ENCODE data around the gene C10orf90. TPM values are rescaled to one million over a fixed set of nuclear protein-coding genes. Genes with fewer than 3 reads are reported as not detected.

C10orf90 gene
- total RNA-seq, 2 donors from 2014 or later, result 0.43 TPM; not detected in 1

DNA sequence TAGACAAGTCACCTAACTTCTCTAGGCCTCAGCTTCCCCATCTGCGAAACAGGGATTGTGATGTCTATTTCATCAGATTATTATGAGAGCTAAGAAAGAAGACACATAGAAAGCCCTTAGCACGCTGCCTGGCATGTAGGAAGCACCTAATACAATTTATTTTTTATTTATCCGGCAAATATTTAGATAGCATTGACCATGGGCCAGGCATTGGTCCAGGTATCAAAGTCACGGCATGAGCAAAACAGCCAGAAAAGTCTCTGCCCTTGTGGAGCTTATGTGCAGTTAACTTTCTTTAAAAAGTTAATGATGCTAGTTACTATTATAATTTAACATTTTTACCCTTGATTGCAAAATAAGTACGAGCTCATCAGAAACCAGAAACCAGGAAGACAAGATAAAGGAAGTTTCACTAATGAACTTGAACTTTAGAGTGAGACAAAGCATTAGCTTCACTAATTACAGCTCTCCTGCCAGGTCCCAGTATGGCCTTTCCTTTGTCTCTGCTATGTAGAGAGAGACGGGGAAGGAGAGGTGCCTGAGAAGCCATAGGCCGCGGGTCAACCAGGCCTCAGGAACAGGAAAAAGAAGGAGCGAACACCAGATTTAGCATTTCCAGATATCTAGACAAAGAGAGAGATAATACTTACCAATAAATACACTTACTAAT is 142.7 kb downstream of the C10orf90 start:
- TF ChIP-seq, protein P1, sequence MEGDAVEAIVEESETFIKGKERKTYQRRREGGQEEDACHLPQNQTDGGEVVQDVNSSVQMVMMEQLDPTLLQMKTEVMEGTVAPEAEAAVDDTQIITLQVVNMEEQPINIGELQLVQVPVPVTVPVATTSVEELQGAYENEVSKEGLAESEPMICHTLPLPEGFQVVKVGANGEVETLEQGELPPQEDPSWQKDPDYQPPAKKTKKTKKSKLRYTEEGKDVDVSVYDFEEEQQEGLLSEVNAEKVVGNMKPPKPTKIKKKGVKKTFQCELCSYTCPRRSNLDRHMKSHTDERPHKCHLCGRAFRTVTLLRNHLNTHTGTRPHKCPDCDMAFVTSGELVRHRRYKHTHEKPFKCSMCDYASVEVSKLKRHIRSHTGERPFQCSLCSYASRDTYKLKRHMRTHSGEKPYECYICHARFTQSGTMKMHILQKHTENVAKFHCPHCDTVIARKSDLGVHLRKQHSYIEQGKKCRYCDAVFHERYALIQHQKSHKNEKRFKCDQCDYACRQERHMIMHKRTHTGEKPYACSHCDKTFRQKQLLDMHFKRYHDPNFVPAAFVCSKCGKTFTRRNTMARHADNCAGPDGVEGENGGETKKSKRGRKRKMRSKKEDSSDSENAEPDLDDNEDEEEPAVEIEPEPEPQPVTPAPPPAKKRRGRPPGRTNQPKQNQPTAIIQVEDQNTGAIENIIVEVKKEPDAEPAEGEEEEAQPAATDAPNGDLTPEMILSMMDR (IDR thresholded peaks at IDR 0.05), result no peak
- no peaks in the 10 kb centered on the region for H3K36me3 ChIP-seq
- no peaks in the 10 kb centered on the region for H3K27me3 ChIP-seq
- H3K9me3 ChIP-seq, result no peaks in the 10 kb centered on the region
- no peak for DNase-seq (ENCODE audit: low spot score)
- no peak overlapping the region for H3K4me3 ChIP-seq
- no peaks in the 10 kb centered on the region for H3K4me1 ChIP-seq
- H3K27ac ChIP-seq, result no peak overlapping the region

DNA sequence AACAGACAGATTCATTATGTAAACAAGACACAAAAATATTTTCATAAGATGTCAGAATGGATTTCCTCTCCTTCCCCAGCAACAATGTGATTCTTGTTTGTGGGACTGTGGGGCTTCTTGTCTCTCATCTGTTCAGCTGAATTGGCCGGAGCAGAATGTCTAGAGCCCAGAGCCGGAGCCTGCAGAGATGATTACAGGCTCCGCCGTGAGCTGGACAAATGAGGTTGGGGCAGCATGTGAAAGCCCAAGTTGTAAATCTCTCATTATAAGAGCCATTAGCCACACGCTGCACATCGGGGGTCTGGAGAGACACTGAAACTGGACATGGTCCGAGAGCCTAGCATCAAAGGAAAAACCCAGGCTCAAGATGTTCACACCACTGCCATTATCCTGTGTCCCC is 145.2 kb downstream of the C10orf90 start:
- DNase-seq (ENCODE audit: low spot score), result no peak
- Histone ChIP-seq H3K4me3 (no peak overlapping the region), H3K27ac (no peak overlapping the region), H3K4me1 (no peaks in the 10 kb centered on the region), H3K36me3 (no peaks in the 10 kb centered on the region), H3K9me3 (no peaks in the 10 kb centered on the region), H3K27me3 (no peaks in the 10 kb centered on the region)
- TF ChIP-seq, protein P1 (IDR thresholded peaks at IDR 0.05), result no peak

DNA sequence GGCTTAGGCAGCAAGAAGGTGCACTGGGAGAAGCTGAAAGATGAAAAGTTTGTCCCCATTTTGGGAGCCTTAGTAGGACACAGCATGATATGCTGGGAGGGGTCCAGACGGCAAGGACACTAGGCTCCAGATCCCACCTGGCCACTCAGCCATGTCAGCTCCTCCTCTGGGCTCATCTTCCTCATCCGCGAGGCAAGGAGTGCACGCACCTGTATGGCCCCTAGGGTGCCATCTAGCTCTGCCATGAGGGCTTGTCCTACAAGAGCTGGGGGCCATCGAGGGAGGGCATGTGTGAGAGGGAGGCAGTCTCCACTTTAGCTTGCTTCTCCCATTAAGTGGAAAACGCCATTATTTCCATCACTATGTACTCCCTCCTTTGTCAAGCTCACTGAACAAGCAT is 146.0 kb downstream of the C10orf90 start:
- DNase-seq (ENCODE audit: low spot score), result no peak
- Histone ChIP-seq H3K27me3 (no peaks in the 10 kb centered on the region), H3K4me1 (no peaks in the 10 kb centered on the region), H3K9me3 (no peaks in the 10 kb centered on the region), H3K36me3 (no peaks in the 10 kb centered on the region), H3K4me3 (no peak overlapping the region), H3K27ac (no peak overlapping the region)
- TF ChIP-seq, protein P1 (IDR thresholded peaks at IDR 0.05), result no peak

DNA sequence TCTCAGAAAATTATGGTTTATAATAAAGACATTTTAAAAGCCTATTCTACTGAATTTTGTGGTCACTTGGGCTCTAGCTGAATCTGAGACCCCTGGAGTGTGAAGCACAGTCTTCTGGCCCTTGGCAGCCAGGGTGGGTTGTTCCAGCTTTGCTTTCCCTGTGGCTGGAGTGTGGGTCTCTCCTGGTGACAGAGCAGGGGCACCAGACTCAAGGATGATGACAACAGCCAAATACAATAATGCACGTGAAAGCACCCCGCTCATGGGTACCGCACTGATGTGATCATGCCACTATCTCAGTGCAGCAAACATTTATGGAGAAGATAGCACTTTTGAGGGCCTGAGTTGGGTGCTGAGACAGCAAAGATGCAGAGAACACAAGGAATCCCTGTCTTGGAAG is 147.4 kb downstream of the C10orf90 start:
- H3K4me3 ChIP-seq, result no peak overlapping the region
- no peaks in the 10 kb centered on the region for H3K4me1 ChIP-seq
- no peaks in the 10 kb centered on the region for H3K27me3 ChIP-seq
- DNase-seq (ENCODE audit: low spot score), result no peak
- H3K27ac ChIP-seq, result no peak overlapping the region
- TF ChIP-seq, protein P1 (IDR thresholded peaks at IDR 0.05), result no peak
- no peaks in the 10 kb centered on the region for H3K9me3 ChIP-seq
- no peaks in the 10 kb centered on the region for H3K36me3 ChIP-seq

DNA sequence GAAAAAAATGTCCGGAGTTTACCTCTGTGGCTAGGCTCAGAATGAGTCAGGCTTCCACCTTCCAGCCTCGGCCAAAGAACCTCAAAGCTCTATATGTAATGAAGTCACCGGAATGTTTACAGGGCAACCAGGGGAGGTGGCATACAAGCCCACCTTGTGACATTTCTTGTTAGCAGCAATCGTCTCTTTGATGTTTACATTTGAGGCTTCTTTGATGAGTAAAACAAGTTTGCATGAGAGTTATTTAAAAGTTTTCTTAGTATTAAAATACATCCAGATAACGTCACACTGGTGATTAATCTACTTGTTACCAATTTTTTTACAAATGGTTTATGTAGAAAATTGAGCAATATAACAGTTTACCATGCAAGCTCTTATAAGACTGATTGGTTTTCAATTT is 149.1 kb downstream of the C10orf90 start:
- Histone ChIP-seq H3K27me3 (no peaks in the 10 kb centered on the region), H3K27ac (no peak overlapping the region), H3K4me3 (no peak overlapping the region), H3K4me1 (no peaks in the 10 kb centered on the region), H3K9me3 (no peaks in the 10 kb centered on the region), H3K36me3 (no peaks in the 10 kb centered on the region)
- DNase-seq (ENCODE audit: low spot score), result no peak
- TF ChIP-seq, protein P1 (IDR thresholded peaks at IDR 0.05), result no peak

DNA sequence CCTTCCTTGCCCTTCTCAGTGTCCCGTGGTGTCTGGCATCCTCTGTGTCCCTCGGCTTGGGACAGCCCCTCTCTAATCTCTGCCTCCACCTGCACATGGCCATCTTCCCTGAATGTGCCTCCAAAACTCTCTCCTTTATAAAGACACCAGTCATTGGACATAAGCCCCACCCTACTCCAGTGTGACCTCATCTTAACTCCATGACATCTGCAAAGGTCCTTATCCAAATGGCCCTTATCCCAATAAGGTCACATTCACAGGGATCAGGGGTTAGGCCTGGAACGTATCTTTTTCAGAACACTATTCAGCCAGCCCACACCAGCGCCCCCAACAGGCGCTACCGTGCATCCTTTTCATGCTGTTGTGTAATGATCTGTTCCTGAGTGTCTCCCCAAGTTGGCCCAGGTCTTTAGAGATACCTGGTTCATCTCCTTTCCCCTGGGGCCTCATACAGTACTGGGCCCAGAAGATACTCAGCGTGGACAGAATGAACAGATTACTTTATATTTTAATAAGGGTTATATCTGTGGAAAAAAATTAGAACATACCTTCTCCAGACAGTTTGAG is 149.7 kb downstream of the C10orf90 start:
- Histone ChIP-seq H3K9me3 (no peaks in the 10 kb centered on the region), H3K27ac (no peak overlapping the region), H3K27me3 (no peaks in the 10 kb centered on the region), H3K4me3 (no peak overlapping the region), H3K36me3 (no peaks in the 10 kb centered on the region), H3K4me1 (no peaks in the 10 kb centered on the region)
- DNase-seq (ENCODE audit: low spot score), result no peak
- TF ChIP-seq, protein P1 (IDR thresholded peaks at IDR 0.05), result no peak

Measured in right atrium auricular region (tissue), 2 donors.